Measurements from ENCODE around the gene AIF1L.

DNA sequence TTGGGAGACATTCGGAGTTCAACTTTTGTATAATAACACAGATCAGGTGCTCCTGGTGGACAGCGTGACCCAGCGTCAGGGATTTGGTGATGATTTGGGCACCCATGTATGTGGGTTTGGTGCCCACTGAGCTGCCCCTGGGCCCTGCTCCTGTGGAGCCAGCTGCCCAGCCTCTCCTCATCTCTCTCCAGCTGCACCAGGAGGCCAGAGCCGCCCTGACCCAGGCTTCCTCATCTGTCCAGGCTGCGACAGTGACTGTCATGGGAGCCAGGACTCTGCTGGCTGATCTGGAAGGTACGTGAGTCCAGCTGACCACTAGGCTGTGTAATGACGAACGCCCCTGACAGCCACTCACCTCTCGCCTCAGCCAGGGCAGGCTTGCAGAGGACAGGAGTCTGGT is 14.5 kb upstream of the AIF1L start:
- TF ChIP-seq, protein P1, sequence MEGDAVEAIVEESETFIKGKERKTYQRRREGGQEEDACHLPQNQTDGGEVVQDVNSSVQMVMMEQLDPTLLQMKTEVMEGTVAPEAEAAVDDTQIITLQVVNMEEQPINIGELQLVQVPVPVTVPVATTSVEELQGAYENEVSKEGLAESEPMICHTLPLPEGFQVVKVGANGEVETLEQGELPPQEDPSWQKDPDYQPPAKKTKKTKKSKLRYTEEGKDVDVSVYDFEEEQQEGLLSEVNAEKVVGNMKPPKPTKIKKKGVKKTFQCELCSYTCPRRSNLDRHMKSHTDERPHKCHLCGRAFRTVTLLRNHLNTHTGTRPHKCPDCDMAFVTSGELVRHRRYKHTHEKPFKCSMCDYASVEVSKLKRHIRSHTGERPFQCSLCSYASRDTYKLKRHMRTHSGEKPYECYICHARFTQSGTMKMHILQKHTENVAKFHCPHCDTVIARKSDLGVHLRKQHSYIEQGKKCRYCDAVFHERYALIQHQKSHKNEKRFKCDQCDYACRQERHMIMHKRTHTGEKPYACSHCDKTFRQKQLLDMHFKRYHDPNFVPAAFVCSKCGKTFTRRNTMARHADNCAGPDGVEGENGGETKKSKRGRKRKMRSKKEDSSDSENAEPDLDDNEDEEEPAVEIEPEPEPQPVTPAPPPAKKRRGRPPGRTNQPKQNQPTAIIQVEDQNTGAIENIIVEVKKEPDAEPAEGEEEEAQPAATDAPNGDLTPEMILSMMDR (conservative IDR thresholded peaks at IDR 0.05): no peak
- TF ChIP-seq ZFX (IDR thresholded peaks at IDR 0.05): no peak

All from C4-2B (cell line).